HG02623 (cell line): Measurements from ENCODE around the gene TBC1D22B.

Experiments
- ATAC-seq: cut with Tn5 transposase; IDR thresholded peaks from one replicate; pipeline ENCODE4 v1.9.1; 2021; ENCODE audit warnings: moderate library complexity; ENCODE audit not compliant: unreplicated experiment

TBC1D22B gene, protein sequence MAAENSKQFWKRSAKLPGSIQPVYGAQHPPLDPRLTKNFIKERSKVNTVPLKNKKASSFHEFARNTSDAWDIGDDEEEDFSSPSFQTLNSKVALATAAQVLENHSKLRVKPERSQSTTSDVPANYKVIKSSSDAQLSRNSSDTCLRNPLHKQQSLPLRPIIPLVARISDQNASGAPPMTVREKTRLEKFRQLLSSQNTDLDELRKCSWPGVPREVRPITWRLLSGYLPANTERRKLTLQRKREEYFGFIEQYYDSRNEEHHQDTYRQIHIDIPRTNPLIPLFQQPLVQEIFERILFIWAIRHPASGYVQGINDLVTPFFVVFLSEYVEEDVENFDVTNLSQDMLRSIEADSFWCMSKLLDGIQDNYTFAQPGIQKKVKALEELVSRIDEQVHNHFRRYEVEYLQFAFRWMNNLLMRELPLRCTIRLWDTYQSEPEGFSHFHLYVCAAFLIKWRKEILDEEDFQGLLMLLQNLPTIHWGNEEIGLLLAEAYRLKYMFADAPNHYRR

DNA sequence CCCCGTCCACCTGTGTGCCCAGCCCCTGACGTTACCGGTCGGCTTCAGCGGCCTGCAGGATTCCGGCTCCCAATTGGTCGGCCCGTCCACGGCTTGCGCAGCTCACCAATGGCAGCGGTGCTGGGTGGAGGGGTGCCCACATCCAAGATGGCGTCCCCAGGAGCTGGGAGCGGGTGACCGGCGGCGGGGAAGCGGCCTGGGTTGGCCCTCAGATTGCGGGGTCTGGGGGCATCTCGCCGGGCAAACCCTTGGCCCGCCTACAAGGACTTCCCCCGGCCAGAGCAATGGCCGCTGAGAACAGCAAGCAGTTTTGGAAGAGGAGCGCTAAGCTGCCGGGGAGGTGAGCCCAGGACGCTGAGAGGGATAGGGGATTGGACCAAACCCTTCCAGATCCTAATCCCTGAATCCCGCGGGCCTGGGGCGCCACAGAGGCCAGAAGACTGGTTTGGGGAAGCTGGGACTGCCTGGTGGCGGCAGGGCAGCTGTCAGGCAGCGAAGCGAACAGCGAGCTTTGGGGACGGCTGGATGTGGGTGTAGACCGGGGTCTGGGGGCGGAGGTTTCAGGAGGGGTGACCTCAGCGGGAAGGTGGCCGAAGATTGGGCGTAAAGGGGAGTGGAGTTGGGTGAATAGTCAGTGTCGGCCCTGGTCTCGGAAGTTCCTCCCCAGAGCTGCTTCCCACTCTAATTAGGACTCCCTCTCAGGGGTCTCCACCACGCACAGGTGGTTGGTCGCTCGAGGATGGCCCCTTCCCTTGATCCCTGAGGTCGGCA is at the start of gene TBC1D22B, which contains the start of gene TMEM217:
Gene TBC1D22B (plus strand): TSS at position 139 of the 771 bp plus-strand sequence. CDS start 146 bp downstream, at position 285.
Gene TMEM217 (minus strand): TSS at position 511 of the 771 bp plus-strand sequence. CDS start 39,114 bp downstream, outside the sequence.
- peak; percentile 97 for ATAC-seq

DNA sequence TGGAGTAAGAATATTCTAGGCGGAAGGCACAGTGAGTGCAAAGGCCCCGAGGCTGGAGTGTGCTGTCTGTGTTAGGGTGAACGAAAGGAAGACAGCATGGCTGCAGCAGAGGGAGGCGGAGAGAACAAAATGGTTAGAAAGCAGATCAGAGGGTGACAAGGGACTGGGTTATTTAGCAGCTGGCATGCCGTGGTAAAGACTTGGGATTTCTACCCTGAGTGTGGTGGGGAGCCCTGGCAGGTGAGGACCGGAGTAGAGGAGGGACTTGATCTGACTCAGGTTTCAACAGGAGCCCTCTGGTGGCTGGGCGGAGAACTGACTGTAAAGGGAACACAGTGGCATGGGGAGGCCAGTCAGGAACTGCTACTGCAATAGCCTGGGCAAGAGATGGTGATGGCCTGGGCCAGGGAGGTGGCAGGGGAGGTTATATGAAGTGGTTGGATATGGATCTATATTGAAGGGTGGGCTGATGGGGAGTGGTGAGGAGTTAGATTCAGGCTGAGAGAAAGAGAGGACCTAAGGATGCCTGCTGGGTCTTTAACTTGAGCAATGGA is 49.6 kb upstream of the TBC1D22B start:
- ATAC-seq = no peak

DNA sequence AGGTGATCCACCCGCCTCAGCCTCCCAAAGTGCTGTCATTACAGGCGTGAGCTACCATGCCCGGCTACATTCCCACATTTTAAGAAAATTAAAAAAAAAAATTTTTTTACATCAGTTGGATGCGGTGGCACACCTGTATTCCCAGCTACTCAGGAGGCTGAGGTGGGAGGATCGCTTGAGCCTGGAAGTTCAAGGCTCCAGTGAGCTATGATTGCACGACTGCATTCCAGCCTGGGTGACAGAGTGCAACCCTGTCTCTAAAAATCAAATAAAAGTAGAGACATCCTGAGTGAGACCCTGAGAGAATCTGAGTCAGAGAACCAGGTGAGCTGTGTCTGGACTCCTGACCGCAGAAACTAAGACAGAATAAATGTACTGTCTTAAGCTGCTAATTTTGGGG is 48.8 kb upstream of the TBC1D22B start:
- ATAC-seq = no peak

DNA sequence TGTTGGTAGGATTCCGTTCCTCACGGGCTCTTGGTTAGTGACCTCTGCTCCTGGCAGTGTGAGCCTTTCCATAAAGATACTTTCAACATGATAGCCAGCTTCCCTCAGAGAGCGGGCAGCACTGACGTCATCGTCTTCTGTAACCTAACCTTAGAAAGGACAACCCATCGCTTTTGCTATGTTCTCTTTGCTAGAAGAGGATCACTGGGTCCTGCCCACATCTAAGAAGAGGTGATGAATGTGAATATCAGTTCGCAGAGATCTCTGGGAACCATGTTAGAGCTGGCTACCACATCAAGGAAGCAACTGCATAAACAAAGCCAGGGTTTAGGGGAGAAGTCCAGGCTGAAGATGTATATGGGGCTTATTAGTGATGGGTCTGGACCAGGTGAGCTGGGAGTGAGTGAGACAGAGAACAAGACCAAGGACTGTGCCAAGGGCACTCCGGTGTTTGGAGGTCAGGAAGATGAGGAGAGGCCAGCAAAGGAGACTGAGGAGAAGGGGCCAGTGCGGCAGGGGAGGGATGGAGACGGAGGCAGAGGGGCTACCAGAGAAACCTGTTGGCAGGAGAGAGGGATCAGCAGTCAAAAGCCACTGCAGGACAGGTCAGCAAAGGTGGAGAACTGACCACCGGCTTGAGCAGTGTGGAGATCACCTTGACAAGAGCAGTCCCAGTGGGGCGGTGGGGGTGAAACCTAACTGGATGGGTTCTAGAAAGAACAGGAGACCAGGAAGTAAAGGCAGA is 47.9 kb upstream of the TBC1D22B start:
- ATAC-seq = no peak

DNA sequence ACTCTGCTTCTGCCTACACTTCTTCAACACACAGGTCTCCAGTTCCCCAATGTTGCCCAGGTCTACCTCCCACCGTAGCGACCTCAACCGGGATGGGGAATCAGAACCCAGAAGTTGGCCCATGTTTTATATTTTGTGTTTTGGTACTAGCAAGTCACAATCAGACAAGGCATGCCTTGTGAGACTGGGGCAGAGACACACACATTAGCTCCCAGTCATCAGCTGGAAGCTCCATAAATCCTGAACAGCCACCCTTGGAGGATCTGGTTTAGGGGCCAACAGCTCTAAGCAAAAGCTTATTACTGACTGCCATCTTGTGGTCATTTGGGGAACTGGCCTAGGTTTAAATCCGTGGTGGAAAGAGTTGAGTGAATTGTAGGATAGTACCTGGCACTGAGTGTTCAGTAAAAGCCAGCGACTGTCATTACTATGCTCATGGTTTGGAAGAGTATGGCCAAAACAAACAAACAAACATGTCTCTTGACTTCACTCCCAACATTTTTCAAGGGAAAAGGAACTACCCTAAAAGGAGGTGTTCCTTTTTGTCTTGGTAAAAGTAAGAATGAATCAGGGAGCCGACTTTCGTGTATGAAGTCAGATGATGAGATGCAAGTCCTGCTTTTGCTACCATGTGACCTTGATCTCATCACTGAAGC is 47.1 kb upstream of the TBC1D22B start:
- ATAC-seq = no peak

DNA sequence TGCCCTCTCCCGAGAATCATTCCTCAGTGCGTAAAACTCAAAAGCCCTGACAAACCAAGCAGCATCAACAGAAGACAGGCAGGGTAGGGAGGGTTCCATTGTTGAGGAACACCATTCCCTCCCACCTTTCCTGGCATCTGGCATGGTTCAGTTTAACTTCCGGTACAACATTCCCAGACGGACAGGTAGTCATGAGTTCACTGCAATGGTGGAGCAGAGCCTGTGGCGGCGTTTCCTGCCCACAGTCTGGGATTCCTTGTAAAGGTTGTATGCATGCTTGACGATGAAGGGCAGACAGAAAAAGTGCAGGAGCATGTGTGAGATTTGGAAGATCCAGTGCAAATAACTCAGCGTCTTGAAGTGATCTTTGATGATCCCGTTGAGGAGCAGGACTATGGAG is 45.3 kb upstream of the TBC1D22B start:
- no peak for ATAC-seq

DNA sequence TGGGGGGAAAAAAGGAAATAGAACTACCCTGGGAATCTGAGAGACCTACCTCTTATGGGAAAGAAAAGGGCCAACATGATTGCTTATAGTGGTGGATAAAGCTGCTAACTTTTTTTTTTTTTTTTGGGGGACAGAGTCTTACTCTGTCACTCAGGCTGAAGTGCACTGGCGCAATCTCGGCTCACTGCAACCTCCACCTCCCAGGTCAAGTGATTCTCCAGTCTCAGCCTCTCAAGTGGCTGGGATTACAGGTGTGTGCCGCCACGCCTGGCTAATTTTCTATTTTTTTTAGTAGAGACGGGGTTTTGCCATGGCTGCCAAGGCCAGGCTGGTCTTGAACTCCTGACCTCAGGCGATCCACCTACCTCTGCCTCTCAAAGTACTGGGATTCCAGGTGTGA is 39.5 kb upstream of the TBC1D22B start:
- ATAC-seq = no peak

DNA sequence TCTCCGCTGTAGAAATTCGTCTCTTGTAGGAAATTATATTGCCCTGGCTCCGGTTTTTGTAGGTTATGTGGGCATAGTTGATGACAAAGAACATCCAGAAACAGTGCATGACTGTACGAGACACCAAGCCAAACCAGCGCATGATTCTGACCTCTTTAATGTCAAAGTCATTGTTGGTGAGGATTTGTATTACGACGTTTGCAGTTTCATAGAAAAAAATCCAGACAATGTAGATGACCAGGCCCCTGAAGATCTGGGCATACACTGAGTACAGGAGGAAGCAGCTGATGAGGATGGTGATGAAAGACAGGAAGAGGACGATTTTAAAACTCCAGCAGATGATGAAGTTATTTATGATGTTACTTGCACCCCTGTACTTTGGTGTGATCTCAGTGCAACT is 39.1 kb upstream of the TBC1D22B start:
- no peak for ATAC-seq

DNA sequence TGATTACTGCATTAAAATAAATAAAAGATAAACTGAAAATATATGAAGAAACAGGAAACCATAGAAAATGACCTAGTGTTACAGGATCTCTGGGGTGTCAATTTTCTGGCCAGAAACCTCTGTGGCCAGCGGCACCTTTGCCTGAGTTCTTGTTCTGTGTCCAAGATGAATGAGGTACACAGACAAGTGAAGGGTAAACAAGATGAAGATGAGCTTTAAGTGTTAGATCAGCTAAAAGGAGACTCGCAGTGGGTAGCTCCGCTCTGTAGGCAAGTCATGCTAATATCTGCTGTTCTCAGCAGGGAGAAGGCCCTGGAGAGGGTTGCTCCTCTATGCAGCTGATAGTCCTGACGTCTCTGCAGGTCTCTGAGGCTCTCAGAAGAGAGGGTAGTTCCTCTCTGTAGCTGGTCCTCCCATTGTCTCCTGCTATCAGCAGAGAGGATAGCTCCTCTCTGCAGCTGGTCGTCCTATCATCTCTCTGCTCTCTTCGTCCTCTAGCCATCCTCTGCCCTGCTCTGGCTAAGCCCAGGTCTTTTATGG is 35.9 kb upstream of the TBC1D22B start:
- no peak for ATAC-seq

DNA sequence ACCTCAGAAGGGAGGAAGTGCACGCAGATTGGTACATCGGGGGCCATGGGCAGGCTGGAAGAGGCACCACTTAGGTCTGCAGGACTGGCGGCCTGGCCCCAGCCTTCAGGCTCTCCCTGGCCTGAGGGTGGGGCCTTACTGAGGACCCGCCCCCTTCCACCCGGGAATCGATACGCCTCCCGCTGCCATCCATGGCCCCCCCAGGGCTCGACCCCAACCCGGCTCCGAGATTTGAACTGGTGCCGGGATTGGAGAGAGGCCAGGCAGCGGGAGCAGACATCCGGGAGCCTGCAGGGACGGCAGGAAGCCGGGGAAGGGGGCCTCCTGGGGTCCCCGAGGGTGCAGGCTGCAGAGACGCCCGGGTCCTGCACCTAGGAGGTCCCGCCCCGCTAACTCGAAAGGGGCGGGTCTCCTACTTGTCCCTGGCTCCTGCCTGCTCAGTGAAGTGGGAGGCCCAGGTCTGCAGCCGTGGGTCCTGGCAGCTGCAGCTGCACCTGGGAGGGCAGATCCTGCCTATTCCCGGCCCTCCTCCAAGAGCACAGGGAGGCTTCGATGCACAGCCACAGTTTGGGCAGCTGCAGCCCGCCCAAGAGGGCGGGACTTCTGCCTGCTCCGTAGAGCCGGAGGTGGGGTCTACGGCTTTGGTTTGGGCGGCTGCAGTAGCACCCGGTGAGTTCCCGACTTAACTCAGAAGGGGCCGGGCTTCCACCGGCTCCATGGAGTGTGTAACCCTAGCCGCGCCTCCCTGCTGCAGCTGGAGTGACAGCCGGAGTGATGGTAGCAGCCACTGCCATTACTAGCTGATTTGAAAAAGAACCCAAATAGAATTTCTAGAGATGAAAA is 35.2 kb upstream of the TBC1D22B start:
- peak; percentile 79 for ATAC-seq

DNA sequence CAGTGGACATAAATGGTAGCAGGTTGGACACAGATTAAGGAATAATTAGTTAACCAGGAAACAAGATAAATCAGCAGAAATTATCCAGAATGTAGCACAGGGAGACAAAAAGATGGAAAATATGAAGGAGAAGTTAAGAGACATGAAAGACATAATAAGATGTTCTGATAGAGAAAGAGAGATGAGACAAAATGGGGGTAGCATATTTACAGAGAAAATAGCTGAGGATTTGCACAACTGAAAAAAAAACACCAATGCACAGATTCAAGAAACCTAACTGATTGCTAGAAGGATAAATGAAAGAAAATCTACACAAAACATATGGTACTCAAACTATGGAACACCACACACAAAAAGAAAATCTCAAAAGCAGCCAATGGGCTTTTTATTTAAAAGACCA is 34.6 kb upstream of the TBC1D22B start:
- no peak for ATAC-seq

DNA sequence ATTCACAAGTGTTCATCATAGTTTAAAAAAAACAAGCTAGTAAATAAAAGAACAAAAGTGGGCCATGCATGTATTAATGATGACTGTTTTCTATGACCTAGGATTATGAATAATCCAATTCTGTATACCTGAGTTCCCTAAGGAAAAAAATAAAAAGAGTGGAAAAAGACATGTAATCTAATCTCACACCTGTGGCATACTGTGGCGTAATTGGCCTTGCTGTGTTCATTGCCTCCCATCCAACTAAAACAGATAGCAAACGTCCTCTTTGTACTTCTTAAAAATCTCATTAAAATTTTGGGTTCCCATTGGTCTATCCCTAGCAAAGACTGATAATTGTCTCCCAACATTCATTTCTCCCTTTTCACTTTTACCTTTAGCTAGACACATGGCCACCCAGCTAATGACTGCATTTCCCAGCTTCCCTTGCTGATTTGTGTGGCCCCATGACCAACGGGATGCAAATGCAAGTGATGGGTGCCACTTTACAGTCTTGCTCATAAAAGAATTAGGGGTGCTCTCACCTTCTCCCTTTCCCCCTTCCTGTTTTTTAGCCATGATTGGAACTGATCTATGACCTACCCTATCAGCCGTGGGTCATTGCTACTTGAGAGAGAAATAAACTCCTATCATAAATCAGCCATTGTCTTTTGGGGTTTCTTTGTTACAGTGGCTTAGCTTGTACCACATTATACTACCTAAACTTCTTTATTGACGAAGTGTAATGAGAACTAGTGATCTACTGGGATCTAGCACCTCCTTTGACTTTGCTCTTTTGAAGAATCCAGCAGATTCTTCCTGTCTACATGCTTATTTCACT is 32.0 kb upstream of the TBC1D22B start:
- no peak for ATAC-seq

DNA sequence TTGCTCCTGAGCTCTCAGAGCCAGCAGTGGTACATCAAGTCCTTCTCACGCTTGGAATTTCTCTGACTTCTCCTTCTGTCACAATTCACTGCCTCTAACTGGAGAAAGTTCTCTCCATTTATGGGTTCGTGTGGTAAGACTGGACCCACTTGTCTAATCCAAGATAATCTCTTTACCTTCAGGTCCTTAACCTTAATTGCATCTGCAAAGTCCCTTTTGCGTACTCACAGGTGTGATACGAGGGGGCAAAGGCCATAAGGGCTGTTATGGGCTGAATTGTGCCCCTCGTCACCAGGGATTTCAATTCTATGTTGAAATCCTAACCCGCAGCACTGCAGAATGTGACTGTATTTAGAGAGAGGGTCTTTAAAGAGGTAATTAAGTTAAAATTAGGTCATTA is 27.5 kb upstream of the TBC1D22B start:
- no peak for ATAC-seq

DNA sequence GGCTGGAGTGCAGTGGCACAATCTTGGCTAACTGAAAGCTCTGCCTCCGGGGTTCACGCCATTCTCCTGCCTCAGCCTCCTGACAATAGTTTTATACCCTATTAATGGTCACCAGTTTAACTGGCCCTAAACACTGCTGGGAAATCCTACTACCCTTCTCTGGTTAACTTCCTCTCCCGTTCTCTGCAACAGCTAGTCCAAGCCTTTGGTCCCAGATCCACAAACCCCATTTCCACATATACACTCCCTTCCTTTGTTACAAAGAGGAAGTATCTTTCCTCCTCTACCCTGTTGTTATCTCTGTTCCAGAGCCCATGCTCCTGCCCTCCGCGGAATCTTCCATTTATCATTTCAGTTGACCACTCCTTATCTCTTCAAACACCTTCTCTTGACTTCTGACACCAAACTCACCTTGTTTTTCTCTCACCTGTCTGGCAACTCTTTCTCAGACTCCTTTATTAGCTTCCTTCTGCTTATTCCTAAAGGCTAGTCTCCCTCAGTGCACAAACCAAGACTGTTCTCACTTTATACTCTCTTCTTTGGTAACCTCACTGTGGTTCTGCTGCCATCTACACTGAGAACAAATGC is 25.0 kb upstream of the TBC1D22B start:
- ATAC-seq = no peak

DNA sequence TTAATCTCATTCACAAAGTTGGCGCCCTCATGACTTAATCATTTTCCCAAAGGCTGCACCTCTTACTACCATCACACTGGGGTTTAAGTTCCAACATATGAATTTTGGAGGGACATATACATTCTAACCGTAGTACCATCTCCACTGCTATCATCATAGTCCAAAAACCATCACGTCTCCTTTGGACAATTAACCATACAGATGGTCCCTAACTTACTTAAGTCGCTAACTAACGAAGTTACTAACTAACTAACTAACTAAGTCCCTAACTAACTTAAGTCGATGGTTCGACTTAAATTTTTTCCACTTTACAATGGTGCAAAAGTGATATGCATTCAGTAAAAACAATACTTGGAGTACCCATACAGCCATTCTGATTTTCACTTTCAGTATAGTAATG is 24.0 kb upstream of the TBC1D22B start:
- no peak for ATAC-seq

DNA sequence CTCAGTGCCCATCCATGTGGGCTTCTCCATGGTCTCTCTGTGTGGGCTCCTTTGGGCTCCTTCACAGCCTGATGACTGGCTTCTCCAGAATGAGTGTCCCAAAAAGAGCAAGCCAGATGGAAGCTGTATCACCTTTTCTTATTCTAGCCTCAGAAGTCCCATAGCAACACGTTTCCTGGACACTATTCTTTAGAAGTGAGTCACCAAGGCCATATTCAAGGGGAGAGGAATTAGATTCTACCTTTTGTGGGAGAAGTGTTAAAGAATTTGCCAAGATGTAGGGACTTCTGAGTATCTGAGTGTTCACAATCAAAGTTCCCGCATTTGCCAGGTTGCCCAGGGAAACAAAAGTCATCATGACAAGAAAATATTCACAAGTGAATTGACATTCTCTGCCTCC is 20.7 kb upstream of the TBC1D22B start:
- no peak for ATAC-seq

DNA sequence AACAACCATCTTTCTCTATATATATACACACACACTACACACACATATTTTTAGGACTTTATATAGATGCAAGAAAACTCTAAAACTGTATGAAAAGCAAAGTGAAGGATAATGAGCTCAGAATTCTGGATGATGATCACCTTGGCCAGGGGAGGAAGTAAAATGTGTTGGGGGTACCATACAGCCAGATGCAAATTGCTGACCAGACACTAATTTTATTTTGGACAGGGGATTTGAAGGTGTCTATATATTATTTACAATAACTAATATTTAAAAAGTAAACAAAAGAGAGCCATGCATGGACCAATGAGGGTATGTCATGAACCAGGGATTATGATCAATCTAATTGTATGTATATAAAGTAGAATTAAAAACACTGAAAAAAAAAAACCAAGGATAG is 19.8 kb upstream of the TBC1D22B start:
- ATAC-seq = no peak

DNA sequence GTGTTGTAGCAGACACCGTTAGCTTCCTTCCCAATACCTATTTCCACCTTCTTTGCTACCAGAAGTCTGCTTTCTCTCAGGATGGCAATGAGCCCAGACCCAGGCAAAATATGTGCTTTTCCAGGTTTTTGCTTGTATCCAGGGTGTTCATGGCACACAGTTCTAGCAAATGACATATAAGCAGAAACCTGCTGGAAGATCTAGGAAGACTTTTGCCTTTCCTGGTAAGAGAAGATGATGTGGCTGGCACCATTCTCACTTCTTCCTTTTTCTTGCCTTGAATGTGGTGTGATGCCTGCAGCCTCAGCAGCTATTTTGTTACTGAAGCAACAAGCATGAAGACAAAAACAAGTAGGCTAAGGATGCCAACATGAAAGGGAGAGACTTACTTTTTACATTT is 19.2 kb upstream of the TBC1D22B start:
- no peak for ATAC-seq
